ENCODE measurements around the gene XYLB.

The XYLB gene

GRCh38 chr3:38457111-38458003 is 110.8 kb downstream of the XYLB start:
- FAIRE-seq = no peak

GRCh38 chr3:38458796-38459498 is 112.4 kb downstream of the XYLB start:
- FAIRE-seq = no peak

- no peak for FAIRE-seq
Observed at GRCh38 chr3:38459499-38460048, 113.0 kb downstream of the XYLB start.

- FAIRE-seq = no peak
Observed at GRCh38 chr3:38460377-38461270, 114.0 kb downstream of the XYLB start.

Data from islet of Langerhans (tissue), 1 donor.